Measurements from ENCODE around the gene ZSCAN4.

ZSCAN4 gene, protein sequence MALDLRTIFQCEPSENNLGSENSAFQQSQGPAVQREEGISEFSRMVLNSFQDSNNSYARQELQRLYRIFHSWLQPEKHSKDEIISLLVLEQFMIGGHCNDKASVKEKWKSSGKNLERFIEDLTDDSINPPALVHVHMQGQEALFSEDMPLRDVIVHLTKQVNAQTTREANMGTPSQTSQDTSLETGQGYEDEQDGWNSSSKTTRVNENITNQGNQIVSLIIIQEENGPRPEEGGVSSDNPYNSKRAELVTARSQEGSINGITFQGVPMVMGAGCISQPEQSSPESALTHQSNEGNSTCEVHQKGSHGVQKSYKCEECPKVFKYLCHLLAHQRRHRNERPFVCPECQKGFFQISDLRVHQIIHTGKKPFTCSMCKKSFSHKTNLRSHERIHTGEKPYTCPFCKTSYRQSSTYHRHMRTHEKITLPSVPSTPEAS

DNA sequence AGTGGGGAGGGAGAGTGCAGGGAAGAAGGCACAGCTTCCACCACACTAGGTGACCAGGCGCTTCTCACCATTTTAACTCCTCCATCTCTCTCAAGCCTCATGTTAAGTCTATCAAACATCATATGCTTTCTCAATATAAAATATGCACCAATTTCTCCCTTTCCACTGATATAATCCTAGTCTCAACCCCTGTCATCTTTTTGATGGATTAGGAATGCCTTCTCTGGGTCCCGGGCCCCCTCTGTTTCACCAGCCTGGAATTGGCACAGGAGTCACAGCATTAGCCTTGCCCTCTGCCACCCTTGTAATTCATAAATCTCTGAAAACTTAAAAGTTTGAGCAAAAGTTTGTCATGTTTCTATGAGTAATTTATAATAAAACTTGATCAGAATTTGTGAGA lies at the start of gene ZSCAN4:
Gene ZSCAN4 (plus strand): TSS at position 301 of the 400 bp plus-strand sequence. CDS start 7,211 bp downstream, outside the sequence.
- DNase-seq (ENCODE audit: low read depth in 2 of 2): no peak

GRCh38 chr19:57620673-57621348 lies 47.9 kb upstream of the ZSCAN4 start:
- DNase-seq (ENCODE audit: low read depth in 2 of 2): no peak

DNA sequence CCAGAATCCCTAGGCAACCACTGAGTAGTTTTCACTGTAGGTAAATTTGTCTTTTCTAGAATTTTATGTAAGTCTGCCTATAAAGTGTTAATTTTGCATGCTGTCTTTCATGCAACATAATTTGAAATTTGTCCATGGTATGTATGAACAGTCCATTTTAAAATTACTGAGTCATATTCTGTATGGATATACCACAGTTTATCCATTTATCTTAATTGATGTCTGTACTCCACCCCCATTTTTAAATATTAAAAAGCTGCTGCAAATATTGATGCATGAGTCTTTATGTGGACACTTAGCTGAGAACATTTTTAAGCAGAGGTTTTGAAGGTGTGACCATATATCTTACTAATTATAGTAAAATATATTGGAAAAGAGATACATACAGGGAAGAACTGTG lies 45.6 kb upstream of the ZSCAN4 start:
- no peak for DNase-seq (ENCODE audit: low read depth in 2 of 2)

DNA sequence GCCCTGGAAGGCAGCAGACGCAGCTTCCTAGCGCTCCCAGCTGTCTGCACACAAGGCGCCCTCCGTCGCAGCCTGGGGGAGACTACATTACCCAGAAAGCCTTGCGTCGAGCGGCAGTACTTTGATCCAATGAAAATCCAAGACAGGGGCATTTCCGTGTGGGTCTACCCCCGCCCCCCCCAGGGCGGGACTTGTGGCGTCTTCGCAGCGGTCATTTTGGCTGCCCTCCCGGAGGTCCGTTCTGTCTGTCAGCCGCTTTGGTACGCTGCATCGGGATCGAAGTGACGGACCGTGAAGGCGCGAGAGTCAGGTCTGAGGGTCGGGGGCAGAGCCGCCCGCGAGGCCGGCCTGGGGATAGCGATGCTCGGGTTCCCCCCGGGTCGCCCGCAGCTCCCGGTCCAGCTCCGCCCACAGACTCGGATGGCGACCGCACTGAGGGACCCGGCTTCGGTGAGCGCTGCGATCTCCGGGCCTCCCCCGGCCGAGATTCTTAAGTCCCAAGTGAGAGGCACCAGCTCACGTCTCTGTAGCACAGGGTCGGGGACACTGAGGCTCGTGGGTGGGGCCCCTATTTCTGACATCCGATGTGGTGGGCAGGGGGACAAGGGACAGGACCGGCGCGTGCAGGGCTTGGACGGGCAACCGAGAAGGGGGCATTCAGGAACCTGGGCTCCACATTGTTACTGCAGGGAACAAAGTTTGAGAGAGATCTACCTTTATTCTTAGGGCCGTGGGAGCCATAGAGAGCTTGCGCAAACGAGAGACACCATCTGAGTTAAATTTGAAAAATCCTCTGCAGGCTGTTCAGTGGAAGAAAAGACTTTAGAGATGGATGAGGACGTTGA lies 35.5 kb upstream of the ZSCAN4 start, which contains the start of gene ZNF211:
Gene ZNF211 (plus strand): TSS at position 182 of the 845 bp plus-strand sequence. CDS start 179 bp downstream, at position 361.
- DNase-seq (ENCODE audit: low read depth in 2 of 2): peak; percentile 60 to 72

GRCh38 chr19:57633832-57634131 lies 35.0 kb upstream of the ZSCAN4 start:
- DNase-seq (ENCODE audit: low read depth in 2 of 2): no peak

DNA sequence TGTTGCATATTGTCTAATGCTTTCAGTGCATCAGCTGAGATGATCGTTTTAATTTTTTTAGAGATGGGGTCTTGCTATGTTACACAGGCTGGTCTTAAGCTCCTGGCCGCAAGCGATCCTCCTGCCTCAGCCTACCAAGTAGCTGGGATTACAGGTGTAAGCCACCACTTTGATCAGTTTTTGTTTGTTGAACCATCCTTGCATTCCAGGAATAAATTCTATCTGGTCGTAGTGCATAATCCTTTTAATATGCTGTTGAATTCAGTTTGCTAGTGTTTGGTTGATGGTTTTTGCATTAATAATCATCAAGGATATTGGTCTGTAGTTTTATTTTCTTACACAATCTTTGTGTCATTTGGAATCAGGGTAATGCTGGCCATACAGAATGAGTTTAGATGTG lies 31.4 kb upstream of the ZSCAN4 start:
- no peak for DNase-seq (ENCODE audit: low read depth in 2 of 2)

DNA sequence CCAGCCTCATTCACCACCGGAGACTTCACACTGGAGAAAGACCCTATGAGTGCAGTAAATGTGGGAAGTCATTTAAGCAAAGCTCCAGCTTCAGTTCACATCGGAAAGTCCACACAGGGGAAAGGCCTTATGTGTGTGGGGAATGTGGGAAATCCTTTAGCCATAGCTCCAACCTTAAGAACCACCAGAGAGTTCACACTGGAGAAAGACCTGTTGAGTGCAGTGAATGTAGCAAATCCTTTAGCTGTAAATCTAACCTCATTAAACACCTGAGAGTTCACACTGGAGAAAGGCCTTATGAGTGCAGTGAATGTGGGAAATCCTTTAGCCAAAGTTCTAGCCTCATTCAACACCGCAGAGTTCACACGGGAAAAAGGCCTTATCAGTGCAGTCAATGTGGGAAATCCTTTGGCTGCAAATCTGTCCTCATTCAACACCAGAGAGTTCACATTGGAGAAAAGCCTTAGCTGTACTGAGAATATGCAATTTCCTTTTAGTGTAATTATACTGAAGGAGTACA lies 27.0 kb upstream of the ZSCAN4 start:
- no peak for DNase-seq (ENCODE audit: low read depth in 2 of 2)

DNA sequence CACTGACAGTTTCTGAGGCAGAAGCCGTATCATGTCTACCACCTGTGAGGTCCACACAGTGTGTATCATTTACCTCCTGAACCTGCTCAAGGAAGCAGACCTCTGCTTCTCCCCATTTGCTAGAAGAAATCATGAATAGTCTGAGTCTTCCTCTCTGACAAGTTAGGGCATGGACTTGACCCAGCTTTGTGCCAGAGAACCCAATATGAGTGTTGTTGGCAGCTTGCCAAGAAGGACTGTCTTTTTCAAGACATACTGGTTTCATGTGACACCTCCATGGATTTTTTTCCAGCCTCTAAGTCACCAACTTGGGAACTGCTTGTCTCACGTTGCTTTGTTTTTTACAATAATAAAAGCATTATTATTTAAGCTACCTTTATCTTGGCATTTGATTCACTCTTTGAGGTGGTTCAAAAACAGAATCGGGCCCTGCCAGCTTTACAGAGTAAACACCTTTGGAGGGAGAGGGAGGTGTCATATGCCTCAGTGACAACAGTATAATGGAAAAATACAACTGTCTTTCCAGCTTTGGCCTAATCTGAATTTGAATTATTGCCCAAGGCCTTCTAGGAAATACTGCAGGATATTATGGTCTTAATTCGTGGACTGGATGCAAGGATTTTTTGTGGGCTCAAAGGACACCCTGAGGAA lies 26.2 kb upstream of the ZSCAN4 start:
- no peak for DNase-seq (ENCODE audit: low read depth in 2 of 2)

- no peak for DNase-seq (ENCODE audit: low read depth in 2 of 2)
These were observed 25.0 kb upstream of the ZSCAN4 start for GRCh38 chr19:57643734-57644133.

- DNase-seq (ENCODE audit: low read depth in 2 of 2): no peak
These were observed 20.3 kb upstream of the ZSCAN4 start for GRCh38 chr19:57648331-57649003.

DNA sequence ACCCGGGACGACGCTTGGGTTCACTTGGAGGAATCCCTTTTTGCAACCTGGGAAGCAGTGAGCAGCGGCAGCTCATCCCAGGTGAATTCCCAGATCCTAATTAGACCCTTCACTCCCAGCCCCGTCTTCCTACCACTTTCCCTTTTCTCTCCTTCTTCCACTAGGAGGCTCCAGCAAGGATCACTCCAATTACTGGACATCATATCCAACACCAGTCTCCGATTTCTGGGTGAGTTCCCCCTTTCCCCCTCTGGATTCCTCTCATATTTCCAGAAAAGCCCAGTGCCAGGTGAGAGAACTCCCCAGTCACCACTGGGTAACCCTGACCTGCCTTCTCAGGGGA lies 17.1 kb upstream of the ZSCAN4 start:
- DNase-seq (ENCODE audit: low read depth in 2 of 2): no peak

GRCh38 chr19:57653689-57654088 lies 15.0 kb upstream of the ZSCAN4 start:
- DNase-seq (ENCODE audit: low read depth in 2 of 2): no peak

DNA sequence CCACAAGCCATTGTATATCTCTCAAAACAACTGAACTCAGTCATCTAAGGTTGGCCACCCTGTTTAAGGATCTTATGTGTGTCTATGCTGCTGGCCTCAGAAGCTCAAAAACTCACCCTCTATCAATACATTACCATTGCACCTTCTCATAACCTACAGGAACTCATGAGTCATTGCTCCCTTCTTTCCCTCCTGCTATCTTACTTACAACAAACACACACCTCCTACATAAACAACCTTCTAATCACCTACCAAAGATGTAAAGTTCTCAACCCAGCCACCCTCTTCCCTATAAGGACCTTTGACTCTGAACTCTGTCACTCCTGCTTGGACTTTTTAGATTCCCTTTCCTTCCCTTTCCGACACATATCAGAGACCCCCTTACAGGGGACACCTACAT lies 13.3 kb upstream of the ZSCAN4 start:
- no peak for DNase-seq (ENCODE audit: low read depth in 2 of 2)

- DNase-seq (ENCODE audit: low read depth in 2 of 2): no peak
These were observed 12.4 kb upstream of the ZSCAN4 start for GRCh38 chr19:57656346-57656745.

- DNase-seq (ENCODE audit: low read depth in 2 of 2): no peak
These were observed 4.2 kb upstream of the ZSCAN4 start for GRCh38 chr19:57664269-57665127.

DNA sequence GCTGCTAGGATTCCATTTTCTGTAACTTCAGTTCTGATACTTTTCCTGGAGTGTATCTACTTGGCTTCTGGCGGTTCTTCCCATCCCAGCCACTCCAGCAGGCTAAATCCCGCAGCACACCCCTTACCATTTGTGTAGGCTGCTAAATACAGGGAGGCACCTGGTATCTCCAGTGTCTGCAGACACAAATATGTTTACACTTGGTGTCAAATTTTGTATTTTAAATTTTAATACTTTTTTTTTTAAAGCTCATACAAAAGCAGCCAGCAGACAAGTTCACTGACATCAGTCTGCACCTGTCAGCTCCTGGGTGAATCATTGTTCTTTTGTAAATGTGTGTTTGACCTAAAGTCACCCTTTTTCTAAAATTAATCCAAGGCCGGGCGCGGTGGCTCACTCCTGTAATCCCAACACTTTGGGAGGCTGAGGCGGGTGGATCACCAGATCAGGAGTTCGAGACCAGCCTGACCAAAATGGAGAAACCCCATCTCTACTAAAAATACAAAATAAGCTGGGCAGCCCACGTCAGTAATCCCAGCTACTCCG lies 3.4 kb upstream of the ZSCAN4 start:
- DNase-seq (ENCODE audit: low read depth in 2 of 2): no peak

GRCh38 chr19:57667228-57667627 lies 1.5 kb upstream of the ZSCAN4 start:
- DNase-seq (ENCODE audit: low read depth in 2 of 2): no peak

DNA sequence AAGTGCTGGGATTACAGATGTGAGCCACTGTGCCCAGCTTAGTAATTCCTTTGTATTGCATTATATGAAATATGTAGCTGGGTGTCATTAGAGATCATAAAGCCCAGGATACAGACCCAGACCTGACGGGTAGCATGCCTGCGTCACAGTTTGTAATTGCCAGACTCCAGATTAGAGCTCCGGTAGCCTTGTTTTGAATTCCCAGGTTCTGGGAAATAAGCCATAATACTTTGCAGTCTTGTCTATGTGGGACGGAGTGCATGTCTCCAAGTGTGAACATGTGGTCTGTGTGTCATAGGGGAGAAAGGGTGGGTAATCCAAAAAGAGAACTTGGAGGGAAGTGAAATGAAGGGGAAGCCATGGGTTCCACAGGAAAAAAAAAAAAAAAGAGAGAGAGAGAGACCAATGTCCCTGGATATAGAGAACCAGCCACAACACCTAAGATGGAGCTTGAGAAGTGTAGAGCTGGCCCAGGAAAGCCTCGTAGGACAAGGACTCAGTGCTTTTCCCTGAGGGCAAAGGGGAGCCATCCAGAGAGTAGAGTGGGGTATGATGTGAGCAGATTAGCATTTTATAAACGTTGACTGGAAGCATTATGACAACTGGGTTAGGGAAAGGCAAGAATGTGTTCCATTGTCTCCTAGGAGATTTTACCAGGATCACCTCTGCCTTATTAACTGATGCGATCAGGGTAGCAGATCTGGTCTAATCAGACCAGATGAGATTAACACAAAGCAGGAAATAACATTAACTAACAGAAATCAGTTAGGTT lies 2.6 kb downstream of the ZSCAN4 start:
- DNase-seq (ENCODE audit: low read depth in 2 of 2): no peak

DNA sequence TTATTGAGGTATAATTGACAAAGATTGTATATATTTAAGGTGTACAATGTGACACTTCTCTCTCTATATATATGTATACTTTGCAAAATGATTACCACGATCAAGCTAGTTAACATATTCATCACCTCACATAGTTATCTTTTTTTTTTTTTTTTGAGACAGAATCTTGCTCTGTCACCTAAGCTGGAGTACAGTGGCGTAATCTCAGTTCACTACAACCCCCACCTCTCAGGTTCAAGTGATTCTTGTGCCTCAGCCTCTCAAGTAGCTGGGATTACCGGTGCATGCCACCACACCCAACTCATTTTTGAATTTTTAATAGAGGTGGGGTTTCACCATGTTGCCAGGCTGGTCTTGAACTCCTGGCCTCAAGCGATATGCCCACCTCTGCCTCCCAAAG lies 3.7 kb downstream of the ZSCAN4 start:
- no peak for DNase-seq (ENCODE audit: low read depth in 2 of 2)
